Ovary (tissue), 3 donors: ENCODE data around the gene POMT1.

Experiments
- CTCF ChIP-seq, 3 donors: fragments of 450-650 bp in 2 of 3; fragments of 200-600 bp in 1 of 3; IDR thresholded peaks; one replicate each; pipeline versions ENCODE4 v1.5.1 to v1.8.0; 2016 to 2022; ENCODE audit warnings: antibody characterized with exemption in 3 of 3, mild to moderate bottlenecking in 1 of 3
- POLR2A ChIP-seq: fragments of 450-650 bp; IDR thresholded peaks from one replicate; pipeline ENCODE4 v1.6.1; 2017; ENCODE audit warnings: antibody characterized with exemption, mild to moderate bottlenecking, moderate library complexity
- donor health status: DM: no; HTN: no; CAD: no.

DNA sequence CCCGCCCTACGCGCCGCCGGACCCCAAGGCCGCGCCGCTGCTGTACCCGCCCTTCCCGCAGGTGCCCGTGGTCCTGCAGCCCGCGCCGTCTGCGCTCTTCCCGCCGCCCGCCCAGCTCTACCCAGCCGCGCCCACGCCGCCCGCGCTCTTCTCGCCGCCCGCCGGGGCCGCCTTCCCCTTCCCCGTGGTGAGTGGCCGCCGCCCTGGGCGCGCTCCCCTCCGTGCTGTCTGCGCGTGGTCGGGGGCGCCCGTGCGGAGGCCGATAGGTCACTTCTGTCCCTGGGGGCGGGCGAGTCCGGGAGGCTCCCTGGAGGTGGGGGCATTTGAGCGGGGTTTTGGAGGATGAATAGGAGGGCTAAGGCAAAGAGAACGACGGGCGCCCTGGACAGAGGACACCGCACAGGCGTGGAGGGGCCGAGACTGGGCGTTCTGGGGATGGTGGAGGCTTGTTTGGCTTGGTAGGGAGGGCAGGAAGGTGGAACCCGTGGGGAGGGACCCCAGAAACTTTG lies 52.2 kb downstream of the POMT1 start:
- TF ChIP-seq CTCF (IDR thresholded peaks at IDR 0.05) (no peak), POLR2A (no peak)
